Superior temporal gyrus (tissue), 1 donor: ENCODE data around the gene KRTAP3-2.
"Not testable (repeated sequence)": the region's sequence is repeated elsewhere in the genome, so short reads cannot be mapped to it uniquely, and the experiment has no call there.

ENCODE experiments used
- DNase-seq: peaks from one replicate; pipeline ENCODE4 v3.0.0-alpha.2; 2016; ENCODE audit errors: extremely low spot score

KRTAP3-2 gene

GRCh38 chr17:40999563-40999962 lies at the start of gene KRTAP3-2:
KRTAP3-2 (minus strand) TSS chr17:40999906; CDS start chr17:40999853, 53 bp downstream.
- not testable (repeated sequence) for DNase-seq

- DNase-seq: no peak
These were observed 49.4 kb upstream of the KRTAP3-2 start for GRCh38 chr17:41049110-41049509.

GRCh38 chr17:41048441-41048840 lies 48.7 kb upstream of the KRTAP3-2 start:
- DNase-seq: no peak

DNA sequence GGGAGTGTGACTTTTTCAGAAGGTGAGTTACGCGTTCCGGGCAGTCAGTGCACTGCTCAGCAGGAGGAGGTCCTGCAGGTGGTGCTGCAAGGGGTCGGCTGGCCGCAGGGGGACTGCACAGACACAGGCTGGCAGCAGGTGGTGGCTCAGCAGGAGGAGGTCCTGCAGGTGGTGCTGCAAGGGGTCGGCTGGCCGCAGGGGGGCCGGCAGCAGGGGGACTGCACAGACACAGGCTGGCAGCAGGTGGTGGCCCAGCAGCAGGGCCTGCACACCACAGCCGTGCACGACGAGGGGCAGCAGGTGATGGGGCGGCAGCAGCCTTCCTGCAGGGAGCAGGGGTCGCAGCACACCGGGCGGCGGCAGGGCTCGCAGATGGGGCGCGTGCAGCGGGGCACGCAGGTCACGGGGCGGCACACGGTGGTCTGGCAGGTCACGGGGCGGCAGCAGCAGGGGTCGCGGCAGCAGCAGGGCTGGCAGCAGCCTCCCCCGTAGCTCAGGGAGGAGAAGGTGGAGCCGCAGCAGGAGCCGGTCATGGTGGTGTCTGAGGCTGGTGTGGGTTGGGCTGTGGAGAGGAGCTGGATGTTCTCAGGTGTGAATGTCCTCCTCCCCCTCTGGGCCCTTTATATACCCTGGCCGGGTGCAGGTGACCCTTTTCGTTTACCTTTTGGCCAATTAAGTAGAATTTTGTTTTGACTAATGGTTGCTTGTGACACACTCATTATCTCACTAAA lies 47.2 kb upstream of the KRTAP3-2 start, which contains the start of gene KRTAP2-1:
Gene KRTAP2-1, minus strand, starts transcription at position 582 of the 731 bp plus-strand sequence. Its CDS starts 49 bp downstream, at position 533.
- not testable (repeated sequence) for DNase-seq

GRCh38 chr17:41042953-41043352 lies 43.2 kb upstream of the KRTAP3-2 start:
- no peak for DNase-seq

GRCh38 chr17:41040783-41041571 lies 41.3 kb upstream of the KRTAP3-2 start, which contains the start of gene KRTAP1-1:
KRTAP1-1 (minus strand) TSS chr17:41041450; CDS start chr17:41041397, 53 bp downstream.
- not testable (repeated sequence) for DNase-seq

DNA sequence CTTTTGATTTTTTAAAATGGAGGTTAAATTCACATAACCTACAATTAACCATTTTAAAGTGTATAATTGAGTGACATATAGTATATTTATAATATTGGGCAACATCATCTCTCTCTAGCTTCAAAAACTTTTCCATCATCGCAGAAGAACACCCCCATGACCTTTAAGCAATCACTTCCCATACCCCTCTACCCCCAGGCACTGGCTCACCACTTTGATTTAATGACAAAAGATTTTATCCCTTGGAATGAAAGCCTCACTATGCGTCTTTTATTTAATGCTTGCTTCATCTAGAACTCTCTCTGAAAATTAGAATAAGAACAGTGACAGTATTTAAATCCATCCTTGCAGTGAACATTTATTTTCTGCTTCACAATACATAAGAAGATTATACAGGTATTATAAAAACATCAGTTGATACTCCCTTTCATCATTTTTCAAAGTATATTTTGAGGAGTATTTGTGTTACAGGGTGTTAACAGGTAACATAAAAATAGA lies 38.2 kb upstream of the KRTAP3-2 start:
- no peak for DNase-seq

GRCh38 chr17:41034346-41034935 lies 34.7 kb upstream of the KRTAP3-2 start, which contains the start of gene KRTAP1-3:
KRTAP1-3 (minus strand) TSS chr17:41034874; CDS start chr17:41034821, 53 bp downstream.
- DNase-seq: not testable (repeated sequence)

DNA sequence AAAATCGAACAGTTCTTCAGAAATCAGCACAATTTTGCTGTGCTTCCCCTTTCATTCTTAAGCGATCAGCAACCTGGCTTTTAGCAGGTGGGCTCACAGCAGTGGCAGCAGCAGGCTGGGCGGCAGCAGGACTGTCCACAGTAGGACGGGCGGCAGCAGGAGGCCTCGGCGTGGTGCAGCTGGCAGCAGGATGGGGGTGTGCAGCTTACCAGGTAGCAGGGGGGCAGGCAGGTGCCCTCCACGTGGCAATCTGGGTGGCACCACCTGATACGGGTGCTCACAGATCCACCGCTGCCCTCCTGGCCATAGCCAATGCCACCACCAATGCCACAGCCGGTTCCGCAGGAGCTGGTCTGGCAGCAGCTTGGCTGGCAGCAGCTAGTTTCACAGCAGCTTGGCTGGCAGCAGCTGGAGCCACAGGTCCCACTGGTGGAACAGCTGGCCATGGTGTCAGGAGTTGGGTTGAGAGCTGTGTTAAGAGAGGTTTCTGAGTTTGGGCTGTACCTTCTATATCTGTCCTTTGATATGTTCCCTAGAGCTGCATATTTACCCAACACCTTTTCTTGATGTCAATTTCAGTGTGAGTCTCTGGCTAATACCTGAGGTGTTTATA lies 30.0 kb upstream of the KRTAP3-2 start, which contains the start of gene KRTAP1-4:
Gene KRTAP1-4, minus strand, starts transcription at position 563 of the 613 bp plus-strand sequence. Its CDS starts 117 bp downstream, at position 446.
- DNase-seq: no peak

DNA sequence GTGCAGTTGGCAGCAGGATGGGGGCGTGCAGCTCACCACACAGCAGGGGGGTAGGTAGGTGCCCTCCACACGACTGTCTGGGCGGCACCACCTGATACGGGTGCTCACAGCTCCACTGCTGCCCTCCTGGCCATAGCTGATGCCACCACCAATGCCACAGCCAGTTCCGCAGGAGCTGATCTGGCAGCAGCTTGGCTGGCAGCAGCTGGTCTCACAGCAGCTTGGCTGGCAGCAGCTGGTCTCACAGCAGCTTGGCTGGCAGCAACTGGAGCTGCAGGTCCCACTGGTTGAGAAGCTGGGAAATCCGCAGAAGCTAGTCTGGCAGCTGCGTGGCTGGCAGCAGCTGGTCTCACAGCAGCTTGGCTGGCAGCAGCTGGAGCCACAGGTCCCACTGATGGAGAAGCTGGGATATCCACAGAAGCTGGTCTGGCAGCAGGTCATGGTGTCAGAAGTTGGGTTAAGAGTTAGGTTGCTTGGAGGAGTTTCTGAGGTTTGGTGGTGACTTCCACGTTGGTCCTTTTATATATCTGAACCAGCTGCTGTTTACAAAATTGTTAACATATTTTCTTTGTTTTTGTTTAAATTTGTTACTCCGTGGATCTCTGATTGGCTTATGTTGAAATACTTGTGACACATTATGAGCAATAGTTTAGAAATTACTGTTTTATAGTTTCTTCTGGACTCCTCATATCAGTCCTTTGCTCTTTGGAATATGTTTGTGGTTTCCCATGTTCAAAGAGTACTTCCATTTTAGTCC lies 27.2 kb upstream of the KRTAP3-2 start, which contains the start of gene KRTAP1-5:
Gene KRTAP1-5, minus strand, starts transcription at position 494 of the 757 bp plus-strand sequence. Its CDS starts 53 bp downstream, at position 441.
- DNase-seq: no peak

DNA sequence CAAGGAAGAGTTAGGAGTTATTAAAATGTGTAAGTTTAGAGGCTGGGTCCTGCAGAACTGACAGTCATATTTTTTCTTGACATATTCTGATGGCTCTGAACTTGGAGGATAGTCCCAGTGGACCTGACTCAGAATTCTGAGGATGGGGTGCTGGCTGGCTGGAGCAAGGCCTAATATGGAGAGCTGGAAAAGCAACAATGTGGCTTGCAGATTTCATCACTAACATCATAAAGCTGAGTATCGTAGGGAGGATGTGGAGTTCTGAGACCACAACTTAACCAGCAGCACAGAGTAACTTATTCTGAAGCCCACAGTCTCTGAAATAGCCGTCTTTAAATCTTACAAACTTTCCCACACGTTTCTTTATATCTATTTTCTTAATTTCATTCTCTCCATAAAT lies 25.0 kb upstream of the KRTAP3-2 start:
- DNase-seq: no peak

DNA sequence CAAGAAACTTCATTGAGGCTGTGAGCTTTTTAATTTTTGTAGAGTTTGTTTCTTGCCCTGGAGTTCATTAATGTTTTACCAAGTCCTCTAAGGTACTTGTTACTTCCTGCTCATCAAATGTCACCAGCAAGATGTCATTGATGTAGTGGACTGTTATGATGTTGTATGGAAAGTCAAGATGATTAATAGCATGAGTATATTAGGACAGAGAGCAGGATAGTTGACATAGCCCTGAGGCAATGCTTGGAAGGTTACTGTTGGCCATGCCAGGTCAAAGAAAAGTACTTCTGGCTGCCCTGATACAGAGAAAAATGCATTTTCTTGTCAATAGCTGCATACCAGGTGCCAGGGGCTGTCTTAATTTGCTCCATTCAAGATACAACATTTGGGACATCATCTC lies 20.6 kb upstream of the KRTAP3-2 start:
- no peak for DNase-seq

GRCh38 chr17:41019415-41019814 lies 19.7 kb upstream of the KRTAP3-2 start:
- no peak for DNase-seq

GRCh38 chr17:41018541-41018940 lies 18.8 kb upstream of the KRTAP3-2 start:
- no peak for DNase-seq

- DNase-seq: no peak
These were observed 17.0 kb upstream of the KRTAP3-2 start for GRCh38 chr17:41016578-41017215.

DNA sequence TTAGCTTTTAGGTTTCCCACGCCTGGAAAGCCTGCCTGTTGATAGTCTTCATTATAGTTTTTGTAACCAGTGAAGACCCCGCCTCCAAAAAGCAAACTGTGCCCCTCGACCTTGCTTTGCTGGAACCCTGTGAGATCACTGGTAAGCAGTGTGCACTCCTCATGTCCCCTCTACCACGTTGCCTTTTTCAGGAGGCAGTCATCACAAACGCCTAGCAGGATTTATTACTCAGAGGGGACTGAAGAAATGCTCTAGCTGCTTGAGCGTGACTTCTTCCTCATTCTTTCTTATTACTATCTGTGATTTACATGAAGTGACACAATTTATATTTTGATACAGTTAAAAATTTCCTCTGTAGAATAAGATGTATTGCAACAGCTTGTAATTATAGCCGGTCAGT lies 15.7 kb upstream of the KRTAP3-2 start:
- no peak for DNase-seq

DNA sequence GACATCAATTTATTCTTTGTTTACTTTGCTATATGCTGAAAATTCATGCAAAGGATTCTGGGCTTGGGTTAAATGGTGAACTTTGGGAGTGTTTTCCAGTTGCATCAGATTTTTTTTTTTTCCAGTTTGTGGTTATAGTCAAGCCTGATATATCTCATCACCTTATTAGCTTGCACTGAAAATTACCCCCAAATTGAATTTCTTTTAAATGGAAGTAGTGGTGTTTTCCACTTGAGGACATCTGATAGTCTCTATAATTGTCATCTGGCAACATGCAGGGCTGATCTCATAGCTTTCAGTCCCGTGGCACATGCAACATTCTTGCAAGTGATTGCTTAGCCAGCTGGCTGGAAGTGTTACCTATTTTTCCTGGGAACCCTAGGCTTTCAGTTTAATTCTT lies 13.9 kb upstream of the KRTAP3-2 start:
- DNase-seq: no peak

DNA sequence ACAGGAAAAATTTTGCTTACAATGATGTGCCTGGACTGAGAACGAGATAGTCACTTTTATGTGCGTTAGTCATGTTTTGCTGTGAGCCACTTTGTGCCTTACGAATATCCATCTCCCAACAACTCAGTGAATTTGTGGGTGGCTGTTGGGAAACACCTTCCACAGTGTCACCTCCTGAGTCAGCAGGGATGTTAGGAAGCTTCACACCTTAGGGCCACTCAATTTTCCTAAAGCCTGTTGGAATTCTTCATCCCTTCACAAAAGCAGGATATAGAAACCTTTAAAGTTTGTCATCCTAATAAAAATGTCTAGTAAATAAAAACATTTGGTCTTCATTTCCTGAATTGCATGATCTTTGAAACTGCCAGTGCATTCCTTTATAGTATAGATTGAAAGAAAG lies 13.5 kb upstream of the KRTAP3-2 start:
- no peak for DNase-seq

DNA sequence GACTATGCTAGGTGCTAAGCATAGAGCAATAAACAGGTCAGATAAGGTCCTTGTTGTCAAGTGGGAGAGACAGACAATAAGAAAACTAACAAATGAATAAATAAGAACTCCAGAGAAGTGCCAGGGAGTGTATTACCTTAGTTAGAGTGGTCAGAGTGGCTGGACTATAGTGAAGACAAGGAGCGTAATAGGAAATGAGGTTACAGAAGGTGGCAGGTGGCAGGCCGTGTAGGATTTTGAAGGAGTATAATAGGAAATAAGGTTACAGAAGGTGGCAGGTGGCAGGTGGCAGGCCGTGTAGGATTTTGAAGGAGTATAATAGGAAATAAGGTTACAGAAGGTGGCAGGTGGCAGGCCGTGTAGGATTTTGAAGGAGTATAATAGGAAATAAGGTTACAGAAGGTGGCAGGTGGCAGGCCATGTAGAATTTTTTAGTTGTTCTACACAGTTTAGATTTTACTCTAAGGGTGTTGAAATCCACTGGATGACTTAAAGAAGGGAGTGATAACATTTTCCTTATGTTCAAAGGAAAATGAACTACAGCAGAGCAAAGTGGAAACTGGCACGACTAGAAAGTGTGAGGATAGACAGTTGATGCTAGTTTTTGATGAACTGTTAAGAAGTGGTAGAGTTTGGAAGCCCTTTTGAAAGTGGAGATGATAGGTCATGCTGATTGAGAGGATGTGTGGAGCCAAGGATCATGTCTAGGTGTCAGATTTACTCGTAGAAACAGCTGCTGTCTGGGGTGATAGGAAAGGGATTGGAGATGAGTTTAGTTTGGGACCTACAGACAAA lies 12.8 kb upstream of the KRTAP3-2 start:
- DNase-seq: no peak
